Measurements from ENCODE around the gene MMP17.
"Not testable (repeated sequence)": the region's sequence is repeated elsewhere in the genome, so short reads cannot be mapped to it uniquely, and the experiment has no call there.

MMP17 gene

GRCh38 chr12:131871677-131872076, 43.5 kb downstream of the MMP17 start:
- Mint-ChIP-seq H3K4me1 (no peaks in the 10 kb centered on the region), H3K27ac (no peak overlapping the region), H3K36me3 (ENCODE audit: low read depth) (no peaks in the 10 kb centered on the region), H3K4me3 (no peak overlapping the region), H3K9me3 (no peaks in the 10 kb centered on the region), H3K27me3 (no peaks in the 10 kb centered on the region)
- DNase-seq (no peak), ATAC-seq (no peak)

- H3K27me3 Mint-ChIP-seq, result no peaks in the 10 kb centered on the region
- H3K36me3 Mint-ChIP-seq (ENCODE audit: low read depth), result no peaks in the 10 kb centered on the region
- no peak overlapping the region for H3K27ac Mint-ChIP-seq
- DNase-seq (no peak), ATAC-seq (no peak)
- H3K9me3 Mint-ChIP-seq, result no peaks in the 10 kb centered on the region
- H3K4me3 Mint-ChIP-seq, result no peak overlapping the region
- H3K4me1 Mint-ChIP-seq, result no peaks in the 10 kb centered on the region
Observed at GRCh38 chr12:131872154-131873051, 44.2 kb downstream of the MMP17 start.

GRCh38 chr12:131873293-131873692, 45.1 kb downstream of the MMP17 start:
- Mint-ChIP-seq H3K27me3 (no peaks in the 10 kb centered on the region), H3K36me3 (ENCODE audit: low read depth) (no peaks in the 10 kb centered on the region)
- ATAC-seq, result no peak

GRCh38 chr12:131874972-131875371, 46.8 kb downstream of the MMP17 start:
- H3K27me3 Mint-ChIP-seq; H3K27ac Mint-ChIP-seq; H3K36me3 Mint-ChIP-seq (ENCODE audit: low read depth); H3K9me3 Mint-ChIP-seq; ATAC-seq; H3K4me3 Mint-ChIP-seq; DNase-seq; H3K4me1 Mint-ChIP-seq: not testable (repeated sequence)

More at GRCh38 chr12:131873293-131873692, 45.1 kb downstream of the MMP17 start:
- Mint-ChIP-seq H3K9me3 (no peaks in the 10 kb centered on the region), H3K27ac (no peak overlapping the region), H3K4me3 (no peak overlapping the region), H3K4me1 (no peaks in the 10 kb centered on the region)
- no peak for DNase-seq

GRCh38 chr12:131877216-131877615, 49.0 kb downstream of the MMP17 start:
- DNase-seq; H3K27me3 Mint-ChIP-seq; H3K4me1 Mint-ChIP-seq; H3K4me3 Mint-ChIP-seq; H3K27ac Mint-ChIP-seq; ATAC-seq; H3K36me3 Mint-ChIP-seq (ENCODE audit: low read depth); H3K9me3 Mint-ChIP-seq: not testable (repeated sequence)

- not testable (repeated sequence) for ATAC-seq; H3K27me3 Mint-ChIP-seq; H3K4me1 Mint-ChIP-seq; H3K9me3 Mint-ChIP-seq; H3K27ac Mint-ChIP-seq; DNase-seq; H3K36me3 Mint-ChIP-seq (ENCODE audit: low read depth); H3K4me3 Mint-ChIP-seq
Observed at GRCh38 chr12:131878436-131878835, 50.2 kb downstream of the MMP17 start.

- DNase-seq (no peak), ATAC-seq (no peak)
- H3K27ac Mint-ChIP-seq, result no peak overlapping the region
- no peaks in the 10 kb centered on the region for H3K4me1 Mint-ChIP-seq
- no peak overlapping the region for H3K4me3 Mint-ChIP-seq
- H3K36me3 Mint-ChIP-seq (ENCODE audit: low read depth), result no peaks in the 10 kb centered on the region
- no peaks in the 10 kb centered on the region for H3K27me3 Mint-ChIP-seq
- H3K9me3 Mint-ChIP-seq, result peaks cover 4% of the 10 kb centered on the region
Observed at GRCh38 chr12:131882804-131883520, 54.8 kb downstream of the MMP17 start.

- Mint-ChIP-seq H3K27me3 (no peaks in the 10 kb centered on the region), H3K9me3 (peaks cover 4% of the 10 kb centered on the region), H3K27ac (no peak overlapping the region), H3K4me1 (no peaks in the 10 kb centered on the region), H3K4me3 (no peak overlapping the region), H3K36me3 (ENCODE audit: low read depth) (no peaks in the 10 kb centered on the region)
- ATAC-seq (no peak), DNase-seq (no peak)
Observed at GRCh38 chr12:131883521-131883900, 55.3 kb downstream of the MMP17 start.

- not testable (repeated sequence) for H3K9me3 Mint-ChIP-seq; H3K27me3 Mint-ChIP-seq; ATAC-seq; H3K4me3 Mint-ChIP-seq; H3K27ac Mint-ChIP-seq; DNase-seq; H3K36me3 Mint-ChIP-seq (ENCODE audit: low read depth); H3K4me1 Mint-ChIP-seq
Observed at GRCh38 chr12:131885076-131885475, 56.9 kb downstream of the MMP17 start.

GRCh38 chr12:131885543-131886057, 57.4 kb downstream of the MMP17 start:
- Mint-ChIP-seq H3K4me3 (no peak overlapping the region), H3K9me3 (peaks cover 4% of the 10 kb centered on the region), H3K4me1 (no peaks in the 10 kb centered on the region), H3K36me3 (ENCODE audit: low read depth) (no peaks in the 10 kb centered on the region), H3K27ac (no peak overlapping the region), H3K27me3 (no peaks in the 10 kb centered on the region)
- ATAC-seq (no peak), DNase-seq (no peak)

- not testable (repeated sequence) for H3K36me3 Mint-ChIP-seq (ENCODE audit: low read depth); H3K27me3 Mint-ChIP-seq; H3K9me3 Mint-ChIP-seq; DNase-seq; H3K4me3 Mint-ChIP-seq; H3K27ac Mint-ChIP-seq; H3K4me1 Mint-ChIP-seq; ATAC-seq
Observed at GRCh38 chr12:131891722-131892121, 63.5 kb downstream of the MMP17 start.

GRCh38 chr12:131892711-131893604, 64.8 kb downstream of the MMP17 start:
- ATAC-seq, result no peak
- Mint-ChIP-seq H3K36me3 (ENCODE audit: low read depth) (no peaks in the 10 kb centered on the region), H3K27ac (no peak overlapping the region), H3K9me3 (no peaks in the 10 kb centered on the region), H3K4me3 (no peak overlapping the region), H3K4me1 (peaks cover 10% of the 10 kb centered on the region), H3K27me3 (no peaks in the 10 kb centered on the region)
- DNase-seq, result no peak

- Mint-ChIP-seq H3K36me3 (ENCODE audit: low read depth) (no peaks in the 10 kb centered on the region), H3K9me3 (no peaks in the 10 kb centered on the region), H3K4me3 (peak overlapping the region; percentile 40), H3K4me1 (peaks cover 10% of the 10 kb centered on the region), H3K27me3 (no peaks in the 10 kb centered on the region), H3K27ac (no peak overlapping the region)
- ATAC-seq, result no peak
- DNase-seq, result no peak
Observed at GRCh38 chr12:131893605-131894312, 65.6 kb downstream of the MMP17 start.
